ENCODE data around the gene WFDC1. TPM values are rescaled to one million over a fixed set of nuclear protein-coding genes. Genes with fewer than 3 reads are reported as not detected.

The WFDC1 gene
- total RNA-seq, 2 donors from 2014 or later: 60.9 to 80.8 TPM

- intact Hi-C loops (cut with DNase I): loop anchor here (2.0 to 5.0 kb wide), 2 partner anchors 35 to 205 kb away; no protein-coding TSS in a partner anchor
- 37% methylated on average over 10 of the region's 10 CpGs for WGBS
- peak; percentile 67 for DNase-seq (ENCODE audit: low spot score)
- Histone ChIP-seq H3K4me3 (no peak overlapping the region), H3K4me1 (replicated peaks) (no peaks in the 10 kb centered on the region), H3K27ac (no peak overlapping the region), H3K9me3 (no peaks in the 10 kb centered on the region), H3K27me3 (replicated peaks; ENCODE audit: insufficient read depth) (no peaks in the 10 kb centered on the region), H3K36me3 (no peaks in the 10 kb centered on the region)
- peak; percentile 42 for TF ChIP-seq POLR2AphosphoS5 (IDR thresholded peaks at IDR 0.05)
- TF ChIP-seq POLR2A (IDR thresholded peaks at IDR 0.05): no peak
- peak; percentile 78 to 89 (median 84) for TF ChIP-seq CTCF (IDR thresholded peaks at IDR 0.05)
These were observed 17.3 kb upstream of the WFDC1 start for GRCh38 chr16:84277244-84277823.

- intact Hi-C loops (cut with DNase I): loop anchor here (5.0 kb wide), 1 partner anchor 34 kb away; no protein-coding TSS in a partner anchor
- H3K4me3 ChIP-seq: no peak overlapping the region
- H3K27me3 ChIP-seq (replicated peaks; ENCODE audit: insufficient read depth): no peaks in the 10 kb centered on the region
- no peaks in the 10 kb centered on the region for H3K9me3 ChIP-seq
- 93% methylated on average over 12 of the region's 12 CpGs for WGBS
- no peak for DNase-seq (ENCODE audit: low spot score)
- H3K36me3 ChIP-seq: no peaks in the 10 kb centered on the region
- H3K4me1 ChIP-seq (replicated peaks): no peaks in the 10 kb centered on the region
- TF ChIP-seq POLR2A (IDR thresholded peaks at IDR 0.05) (no peak), CTCF (IDR thresholded peaks at IDR 0.05) (no peak), POLR2AphosphoS5 (IDR thresholded peaks at IDR 0.05) (no peak)
- H3K27ac ChIP-seq: peak overlapping the region in 1 of 2 donors; percentile 24
These were observed 16.3 kb upstream of the WFDC1 start for GRCh38 chr16:84278333-84278732.

GRCh38 chr16:84278968-84279367 is 15.7 kb upstream of the WFDC1 start:
- intact Hi-C loops (cut with DNase I): loop anchor here (5.0 kb wide), 1 partner anchor 33 kb away; no protein-coding TSS in a partner anchor
- no peak for DNase-seq (ENCODE audit: low spot score)
- no peaks in the 10 kb centered on the region for H3K9me3 ChIP-seq
- H3K27ac ChIP-seq: peak overlapping the region in 1 of 2 donors; percentile 24
- no peaks in the 10 kb centered on the region for H3K27me3 ChIP-seq (replicated peaks; ENCODE audit: insufficient read depth)
- WGBS: 66% methylated on average over 6 of the region's 6 CpGs
- H3K36me3 ChIP-seq: no peaks in the 10 kb centered on the region
- no peak overlapping the region for H3K4me3 ChIP-seq
- no peaks in the 10 kb centered on the region for H3K4me1 ChIP-seq (replicated peaks)
- TF ChIP-seq POLR2AphosphoS5 (IDR thresholded peaks at IDR 0.05) (no peak), POLR2A (IDR thresholded peaks at IDR 0.05) (no peak)

- Histone ChIP-seq H3K27ac (peak overlapping the region; percentile 24 to 39), H3K4me3 (no peak overlapping the region), H3K27me3 (replicated peaks; ENCODE audit: insufficient read depth) (no peaks in the 10 kb centered on the region), H3K36me3 (no peaks in the 10 kb centered on the region), H3K4me1 (replicated peaks) (no peaks in the 10 kb centered on the region), H3K9me3 (no peaks in the 10 kb centered on the region)
- WGBS: 65% methylated on average over 12 of the region's 12 CpGs
- DNase-seq (ENCODE audit: low spot score): no peak
- intact Hi-C loops (cut with DNase I): loop anchor here (5.0 to 10.0 kb wide), 2 partner anchors 32 to 325 kb away; partner anchors contain the start of gene OSGIN1
- peak; percentile 29 for TF ChIP-seq POLR2AphosphoS5 (IDR thresholded peaks at IDR 0.05)
- no peak for TF ChIP-seq CTCF (IDR thresholded peaks at IDR 0.05)
- TF ChIP-seq POLR2A (IDR thresholded peaks at IDR 0.05): no peak
These were observed 14.8 kb upstream of the WFDC1 start for GRCh38 chr16:84279881-84280280.

GRCh38 chr16:84281074-84281473 is 13.6 kb upstream of the WFDC1 start:
- no peak for DNase-seq (ENCODE audit: low spot score)
- 98% methylated on average over 3 of the region's 3 CpGs for WGBS
- no peaks in the 10 kb centered on the region for H3K36me3 ChIP-seq
- TF ChIP-seq POLR2AphosphoS5 (IDR thresholded peaks at IDR 0.05) (no peak), CTCF (IDR thresholded peaks at IDR 0.05) (no peak)
- peak overlapping the region in 1 of 2 donors; percentile 24 for H3K27ac ChIP-seq
- H3K4me3 ChIP-seq: no peak overlapping the region
- no peaks in the 10 kb centered on the region for H3K4me1 ChIP-seq (replicated peaks)
- H3K9me3 ChIP-seq: no peaks in the 10 kb centered on the region
- no peaks in the 10 kb centered on the region for H3K27me3 ChIP-seq (replicated peaks; ENCODE audit: insufficient read depth)
- intact Hi-C loops (cut with DNase I): loop anchor here (10.0 kb wide), 1 partner anchor 326 kb away; the partner anchor contains the start of gene OSGIN1
